OCI-LY7 (cell line): ENCODE results near the gene CDC42BPB. TPM values are rescaled to one million over a fixed set of nuclear protein-coding genes. Genes with fewer than 3 reads are reported as not detected.

Source experiments
- BruUV-seq: library from RNA; stranded (reverse); fragments of 400-500 nt; replicated peaks from 2 replicates; lab custom pipeline; 2021; lab: Mats Ljungman, UMichigan
- CTCF ChIA-PET: fragments of 300-600 bp; sonication (Branson Sonifier 250); formaldehyde crosslinking; loops from one replicate; lab custom pipeline; 2022; ENCODE audit warnings: antibody characterized with exemption; ENCODE audit not compliant: unreplicated experiment; lab: Charles Lee
- POLR2A ChIA-PET: fragments of 300-600 bp; sonication (Branson Sonifier 250); formaldehyde crosslinking; loops from one replicate; lab custom pipeline; 2022; ENCODE audit warnings: antibody characterized with exemption; lab: Charles Lee
- DNase-seq: peaks from one replicate; pipeline ENCODE4 v3.0.0-alpha.2; 2015; ENCODE audit warnings: low spot score
- H2AFZ ChIP-seq: fragments of 200-600 bp; sonication (generic), shearing (Covaris generic); 2 replicates; pipeline ENCODE4 v1.6.1; 2014; ENCODE audit warnings: mild to moderate bottlenecking, antibody characterized with exemption, low read length, moderate library complexity
- H3K27ac ChIP-seq: fragments of 200-600 bp; sonication (generic); 2 replicates; pipeline ENCODE4 v1.5.1; 2014; ENCODE audit warnings: mixed run types, low read depth, mild to moderate bottlenecking, moderate library complexity, low read length, inconsistent platforms; ENCODE audit not compliant: poor library complexity, severe bottlenecking
- H3K36me3 ChIP-seq: fragments of 200-600 bp; sonication (generic); 2 replicates; pipeline ENCODE4 v1.6.1; 2014; ENCODE audit warnings: mild to moderate bottlenecking, antibody characterized with exemption, low read length, moderate library complexity, mixed read lengths; ENCODE audit not compliant: insufficient read depth
- H3K4me1 ChIP-seq: fragments of 200-600 bp; sonication (generic); 2 replicates; pipeline ENCODE4 v1.5.1; 2014; ENCODE audit warnings: mild to moderate bottlenecking, low read length; ENCODE audit not compliant: insufficient read depth, poor library complexity, severe bottlenecking
- H3K4me2 ChIP-seq: fragments of 200-600 bp; sonication (generic); 2 replicates; pipeline ENCODE4 v1.6.1; 2014; ENCODE audit warnings: mild to moderate bottlenecking, low read length
- H3K4me3 ChIP-seq: fragments of 200-600 bp; sonication (generic); 2 replicates; pipeline ENCODE4 v1.5.1; 2014; ENCODE audit warnings: mild to moderate bottlenecking, low read depth, low read length; ENCODE audit not compliant: poor library complexity, severe bottlenecking
- H3K79me2 ChIP-seq: fragments of 200-600 bp; sonication (generic); 2 replicates; pipeline ENCODE4 v1.6.1; 2016; ENCODE audit warnings: low read depth, mild to moderate bottlenecking, low read length, moderate library complexity, mixed read lengths; ENCODE audit not compliant: insufficient read depth
- H3K9me2 ChIP-seq: fragments of 200-600 bp; sonication (generic); 2 replicates; pipeline ENCODE4 v1.6.1; 2016; ENCODE audit warnings: mild to moderate bottlenecking, low read length, mixed read lengths; ENCODE audit not compliant: insufficient read depth
- H3K9me3 ChIP-seq: fragments of 200-600 bp; sonication (generic); 2 replicates; pipeline ENCODE4 v1.6.1; 2014; ENCODE audit warnings: mild to moderate bottlenecking, mixed run types, low read length, mixed read lengths
- H4K20me1 ChIP-seq: fragments of 200-600 bp; sonication (generic); 2 replicates; pipeline ENCODE4 v1.6.1; 2014; ENCODE audit warnings: mild to moderate bottlenecking, antibody characterized with exemption, low read length, moderate library complexity, mixed read lengths; ENCODE audit not compliant: insufficient read depth
- CTCF ChIP-seq: fragments of 200-600 bp; sonication (generic); conservative IDR thresholded peaks from 2 replicates; pipeline ENCODE4 v1.5.1; 2014; ENCODE audit warnings: mild to moderate bottlenecking, antibody characterized with exemption, low read length, moderate library complexity, mixed read lengths
- EZH2phosphoT487 ChIP-seq: fragments of 200-600 bp; sonication (generic); IDR thresholded peaks from 2 replicates; pipeline ENCODE4 v1.6.1; 2018; ENCODE audit warnings: low read depth, borderline replicate concordance, mild to moderate bottlenecking, mixed run types, antibody characterized with exemption, low read length, moderate library complexity, mixed read lengths
- intact Hi-C: fragments of 100-400 bp; cut with micrococcal nuclease; formaldehyde crosslinking; loops from one replicate; pipeline ENCODE4 v1.10.0; 2022; ENCODE audit not compliant: unreplicated experiment
- total RNA-seq, 2 experiments: library from RNA; depleted of rRNA in 1 of 2; stranded (reverse); fragments of >200 nt in 1 of 2; shearing (Covaris generic) in 1 of 2; gene quantifications; 2 replicates each; pipeline ENCODE4 v1.2.3, GENCODE V29; 2014 to 2022

CDC42BPB gene
- total RNA-seq, 2 experiments from 2014 or later = 0.03 to 0.46 TPM

GRCh38 chr14:102885737-102886447, 171.5 kb downstream of the CDC42BPB start:
- POLR2A ChIA-PET = no interaction called here
- Histone ChIP-seq H3K36me3 (no peaks in the 10 kb centered on the region), H3K27ac (no peak overlapping the region), H3K79me2 (no peaks in the 10 kb centered on the region), H2AFZ (no peak overlapping the region), H3K4me3 (no peak overlapping the region), H3K4me2 (no peak overlapping the region), H3K9me3 (no peaks in the 10 kb centered on the region), H3K4me1 (no peaks in the 10 kb centered on the region), H3K9me2 (no peaks in the 10 kb centered on the region), H4K20me1 (no peaks in the 10 kb centered on the region)
- intact Hi-C loops = no loop called here
- BruUV-seq = no TSS peak
- TF ChIP-seq EZH2phosphoT487 = no peak
- no peak for DNase-seq
- CTCF ChIA-PET = no interaction called here

GRCh38 chr14:102883554-102883953, 173.8 kb downstream of the CDC42BPB start:
- no peak for TF ChIP-seq CTCF
- TF ChIP-seq EZH2phosphoT487 = no peak
- Histone ChIP-seq H3K4me1 (no peaks in the 10 kb centered on the region), H3K4me2 (no peak overlapping the region), H2AFZ (no peak overlapping the region), H3K27ac (no peak overlapping the region), H3K36me3 (no peaks in the 10 kb centered on the region), H4K20me1 (no peaks in the 10 kb centered on the region), H3K79me2 (no peaks in the 10 kb centered on the region), H3K9me2 (no peaks in the 10 kb centered on the region), H3K9me3 (no peaks in the 10 kb centered on the region), H3K4me3 (no peak overlapping the region)
- POLR2A ChIA-PET = no interaction called here
- BruUV-seq = no TSS peak
- DNase-seq = no peak
- CTCF ChIA-PET = no interaction called here
- intact Hi-C loops = no loop called here

- Histone ChIP-seq H3K4me2 (no peak overlapping the region), H3K9me3 (no peaks in the 10 kb centered on the region), H3K36me3 (no peaks in the 10 kb centered on the region), H3K79me2 (no peaks in the 10 kb centered on the region), H3K9me2 (no peaks in the 10 kb centered on the region), H4K20me1 (no peaks in the 10 kb centered on the region), H3K4me1 (no peaks in the 10 kb centered on the region), H2AFZ (no peak overlapping the region), H3K4me3 (no peak overlapping the region), H3K27ac (no peak overlapping the region)
- no peak for DNase-seq
- TF ChIP-seq CTCF = no peak
- TF ChIP-seq EZH2phosphoT487 = no peak
- POLR2A ChIA-PET = no interaction called here
- intact Hi-C loops = no loop called here
- BruUV-seq = no TSS peak
- CTCF ChIA-PET = no interaction called here
Observed at GRCh38 chr14:102883089-102883541, 174.2 kb downstream of the CDC42BPB start.

Other genes with a start within 250 kb of the CDC42BPB start
- 0.18 and 0.35 TPM in 2 replicates for gene AMN, start 134.9 kb downstream of the CDC42BPB start, total RNA-seq (2014; rRNA removed; shearing (Covaris generic))
- gene AMN, start 134.9 kb downstream of the CDC42BPB start, total RNA-seq (2022) = 5.6 and 6.4 TPM in 2 replicates
- gene LBHD2, start 26.7 kb upstream of the CDC42BPB start, total RNA-seq (2014; rRNA removed; shearing (Covaris generic)) = not detected in 2 replicates
- gene LBHD2, start 26.7 kb upstream of the CDC42BPB start, total RNA-seq (2022) = not detected in 2 replicates
- not detected in 2 replicates for gene EXOC3L4, start 37.2 kb upstream of the CDC42BPB start, total RNA-seq (2014; rRNA removed; shearing (Covaris generic))
- gene EXOC3L4, start 37.2 kb upstream of the CDC42BPB start, total RNA-seq (2022) = not detected in 2 replicates
- gene TNFAIP2, start 65.9 kb upstream of the CDC42BPB start, total RNA-seq (2014; rRNA removed; shearing (Covaris generic)) = not detected in 2 replicates
- gene TNFAIP2, start 65.9 kb upstream of the CDC42BPB start, total RNA-seq (2022) = not detected in 2 replicates